Amygdala (tissue), 56 donors: ENCODE measurements around the gene GSTA4.
"Not testable (repeated sequence)": the region's sequence is repeated elsewhere in the genome, so short reads cannot be mapped to it uniquely, and the experiment has no call there.

Source experiments
- DNase-seq, 56 donors: peaks; one replicate each; lab custom pipeline; 2025; lab: John Stamatoyannopoulos, UW

Gene GSTA4

DNA sequence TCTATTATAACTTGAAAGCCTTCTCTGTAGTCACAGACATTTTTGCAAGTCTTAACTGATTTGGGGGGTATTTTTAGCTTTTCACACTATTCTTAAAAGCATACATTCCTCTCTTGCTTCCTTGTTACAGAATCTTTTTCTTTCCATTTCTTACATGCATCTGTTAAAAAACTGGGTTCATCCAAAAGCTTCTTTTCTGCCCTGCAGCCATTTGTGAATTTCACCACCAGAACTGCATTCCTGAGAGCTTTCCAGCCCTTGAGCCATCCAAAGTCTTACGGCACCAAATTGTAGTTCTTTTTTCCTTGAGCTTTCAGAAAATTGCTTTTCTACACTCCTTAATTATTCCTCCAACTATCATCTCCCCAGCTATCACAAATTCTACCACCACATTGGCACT is 19.7 kb upstream of the GSTA4 start:
- no peak for DNase-seq

DNA sequence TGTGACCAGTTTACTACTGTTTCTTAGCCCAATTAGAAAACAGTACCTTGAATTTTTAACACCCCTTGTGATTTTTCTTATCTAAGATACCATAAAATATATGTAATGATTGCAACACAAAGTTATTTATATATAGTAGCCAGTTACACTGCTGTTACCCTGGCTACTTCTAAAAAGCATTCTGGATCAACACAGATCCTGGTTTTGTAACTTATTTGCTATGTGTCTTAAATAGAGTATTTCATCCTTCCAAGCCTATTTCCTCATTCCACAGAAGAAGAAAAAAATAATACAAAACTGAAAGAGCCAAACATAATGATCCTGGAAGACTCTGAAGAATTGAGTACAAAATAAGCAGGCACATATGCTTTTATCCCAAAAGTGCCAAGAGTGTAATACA is 19.0 kb upstream of the GSTA4 start:
- DNase-seq, result no peak

DNA sequence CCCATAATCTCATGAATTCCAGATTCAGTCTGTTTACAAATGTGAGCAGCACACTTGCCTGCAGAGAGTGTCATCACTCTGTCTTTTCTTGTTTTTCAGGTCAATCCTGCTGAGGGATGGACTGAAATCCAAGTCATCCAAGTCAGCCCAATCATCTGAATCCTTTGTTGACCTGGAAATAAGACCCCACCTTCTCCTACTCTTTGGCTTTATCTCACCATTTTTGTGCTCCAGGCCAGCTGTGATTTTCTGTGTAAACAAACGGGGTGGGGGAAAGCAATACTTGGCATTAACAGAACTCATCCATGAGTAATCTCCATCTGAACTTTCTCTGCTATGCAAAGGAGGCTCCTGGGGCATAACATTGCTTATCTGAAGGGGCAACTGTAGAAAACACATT is 16.9 kb upstream of the GSTA4 start:
- DNase-seq, result no peak

DNA sequence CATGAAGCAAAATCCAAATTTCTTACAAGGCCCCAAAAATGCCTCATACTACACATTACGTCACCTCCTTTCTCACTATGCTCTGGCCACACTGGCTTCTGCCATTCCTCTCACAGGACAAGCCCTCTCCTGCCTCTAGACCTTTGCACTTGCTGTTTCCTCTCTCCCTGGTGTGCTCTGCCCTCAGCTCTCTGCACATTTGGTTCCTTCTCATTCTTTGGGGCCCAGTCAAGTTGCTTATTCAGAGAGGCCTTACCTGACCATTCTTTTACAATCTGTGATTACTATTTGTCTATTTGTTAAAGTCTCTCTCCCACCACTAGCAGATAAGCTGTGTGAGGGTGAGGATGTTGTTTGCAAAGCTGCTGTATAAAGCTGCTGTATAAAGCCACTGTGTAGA is 15.4 kb upstream of the GSTA4 start:
- no peak for DNase-seq

DNA sequence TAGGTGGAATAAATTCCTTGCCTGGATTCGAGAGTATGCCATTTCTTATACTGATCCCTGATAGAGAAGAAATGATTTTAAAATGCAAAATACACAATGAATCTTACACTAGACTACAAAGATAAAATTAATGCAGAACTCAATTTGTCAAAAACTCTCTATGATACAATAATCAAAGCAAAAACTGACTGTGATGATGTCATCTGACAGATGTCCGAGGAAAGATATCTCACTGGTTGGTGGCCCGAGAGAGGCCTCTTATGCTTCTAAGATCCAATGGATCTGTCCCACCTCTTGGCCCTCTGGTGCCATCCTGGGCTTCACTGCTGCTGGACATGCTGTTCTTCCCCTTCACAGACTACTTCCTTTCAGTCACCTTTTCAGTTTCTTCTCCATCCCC is 14.4 kb upstream of the GSTA4 start:
- no peak for DNase-seq

DNA sequence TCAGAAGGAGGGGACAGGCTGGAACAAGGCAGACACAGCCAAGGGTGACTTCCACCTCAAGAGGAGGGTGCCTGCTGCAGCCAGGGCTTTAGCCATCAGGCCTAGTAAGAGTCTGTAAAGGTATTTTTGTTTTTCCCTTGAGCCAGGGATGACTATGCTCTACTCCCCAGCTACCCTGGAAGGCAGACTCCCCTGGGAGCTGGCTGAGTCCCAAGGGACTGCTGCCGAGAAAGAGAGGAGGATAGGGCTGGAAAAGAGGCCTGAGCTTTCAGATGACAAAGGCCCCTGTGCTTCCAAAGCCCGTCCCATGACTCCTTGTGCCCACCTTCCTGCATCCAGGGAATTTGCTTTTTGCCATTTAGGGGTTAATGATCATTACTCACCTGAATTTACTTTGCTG is 14.0 kb upstream of the GSTA4 start:
- no peak for DNase-seq

DNA sequence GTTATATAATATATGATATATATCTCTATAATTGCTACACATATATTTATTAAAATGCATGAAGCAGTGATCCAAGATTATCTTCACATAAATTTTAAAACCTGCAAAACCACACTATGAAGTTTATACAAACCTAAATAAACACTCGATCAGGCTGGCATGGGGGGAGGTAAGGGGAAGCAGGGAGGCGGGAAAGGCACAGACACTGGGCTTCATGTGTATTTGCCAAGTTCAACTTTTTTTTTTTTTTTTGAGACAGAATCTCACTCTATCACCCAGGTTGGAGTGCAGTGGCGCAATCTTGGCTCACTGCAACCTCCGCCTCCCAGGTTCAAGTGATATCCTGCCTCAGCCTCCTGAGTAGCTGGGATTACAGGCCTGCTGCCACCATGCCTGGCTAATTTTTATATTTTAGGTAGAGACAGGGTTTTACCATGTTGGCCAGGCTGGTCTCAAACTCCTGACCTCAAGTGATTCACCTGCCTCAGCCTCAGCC is 13.2 kb upstream of the GSTA4 start:
- DNase-seq, result not testable (repeated sequence)

DNA sequence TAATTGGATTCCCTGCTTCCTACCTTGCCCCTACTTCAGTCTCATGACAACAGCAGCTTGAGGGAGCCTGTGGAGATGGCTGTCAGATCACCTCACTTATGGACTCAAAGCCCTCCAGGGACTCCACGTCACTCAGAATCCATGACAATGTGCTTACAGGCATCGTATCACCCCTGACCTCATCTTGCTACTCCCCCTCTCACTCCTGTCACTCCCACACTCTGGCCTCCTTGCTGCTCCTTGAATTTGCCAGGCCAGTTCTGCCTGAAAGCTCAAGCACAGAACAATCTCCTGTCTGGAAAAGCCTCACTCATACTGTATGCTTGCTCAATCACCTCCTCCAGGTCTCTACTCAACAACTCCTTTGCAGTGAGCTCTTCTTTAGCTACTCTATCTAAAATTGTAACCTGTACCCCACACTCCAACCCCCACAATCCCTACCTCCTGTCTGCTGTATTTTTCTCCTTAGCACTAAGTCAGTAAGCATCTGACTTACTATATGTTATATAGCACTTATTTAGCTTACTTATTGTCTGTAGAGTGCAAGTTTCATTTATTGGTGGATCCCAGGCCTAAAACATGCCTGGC is 10.7 kb upstream of the GSTA4 start:
- DNase-seq, result no peak

DNA sequence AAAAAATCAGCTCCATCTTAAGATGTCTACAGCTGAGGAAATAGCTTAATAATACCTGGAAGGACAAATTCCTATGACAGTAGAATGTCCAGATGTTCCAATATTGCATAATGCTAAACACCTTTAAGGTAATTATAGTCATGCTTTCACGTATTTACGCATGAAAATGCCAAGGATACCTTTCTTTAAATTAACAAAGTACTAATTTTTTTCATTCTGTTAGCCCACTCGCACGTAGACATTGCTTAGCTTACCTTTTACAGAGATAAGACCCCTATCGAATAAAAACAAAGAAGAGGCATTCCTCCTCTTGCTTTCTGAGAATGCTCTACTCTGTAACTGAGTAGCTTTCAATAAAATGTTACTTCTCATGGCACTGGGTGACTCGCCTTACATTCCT is 4.4 kb upstream of the GSTA4 start:
- no peak for DNase-seq

DNA sequence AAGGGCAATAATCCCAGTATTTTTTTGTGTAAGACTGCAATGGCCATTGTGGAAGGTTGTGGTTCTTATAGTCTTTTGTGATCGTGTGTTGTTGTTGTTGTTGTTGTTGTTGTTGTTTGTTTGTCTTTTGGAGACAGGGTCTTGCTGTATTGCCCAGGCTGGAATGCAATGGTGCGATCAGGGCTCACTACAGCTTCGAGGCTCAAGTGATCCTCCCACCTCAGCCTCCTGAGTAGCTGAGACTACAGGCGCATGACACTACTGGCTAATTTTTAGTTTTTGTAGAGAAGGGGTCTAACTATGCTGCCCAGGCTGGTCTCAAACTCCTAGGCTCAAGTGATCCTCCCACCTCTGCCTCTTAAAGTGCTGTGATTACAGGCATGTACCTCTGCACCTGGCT is 3.5 kb upstream of the GSTA4 start:
- DNase-seq, result no peak

DNA sequence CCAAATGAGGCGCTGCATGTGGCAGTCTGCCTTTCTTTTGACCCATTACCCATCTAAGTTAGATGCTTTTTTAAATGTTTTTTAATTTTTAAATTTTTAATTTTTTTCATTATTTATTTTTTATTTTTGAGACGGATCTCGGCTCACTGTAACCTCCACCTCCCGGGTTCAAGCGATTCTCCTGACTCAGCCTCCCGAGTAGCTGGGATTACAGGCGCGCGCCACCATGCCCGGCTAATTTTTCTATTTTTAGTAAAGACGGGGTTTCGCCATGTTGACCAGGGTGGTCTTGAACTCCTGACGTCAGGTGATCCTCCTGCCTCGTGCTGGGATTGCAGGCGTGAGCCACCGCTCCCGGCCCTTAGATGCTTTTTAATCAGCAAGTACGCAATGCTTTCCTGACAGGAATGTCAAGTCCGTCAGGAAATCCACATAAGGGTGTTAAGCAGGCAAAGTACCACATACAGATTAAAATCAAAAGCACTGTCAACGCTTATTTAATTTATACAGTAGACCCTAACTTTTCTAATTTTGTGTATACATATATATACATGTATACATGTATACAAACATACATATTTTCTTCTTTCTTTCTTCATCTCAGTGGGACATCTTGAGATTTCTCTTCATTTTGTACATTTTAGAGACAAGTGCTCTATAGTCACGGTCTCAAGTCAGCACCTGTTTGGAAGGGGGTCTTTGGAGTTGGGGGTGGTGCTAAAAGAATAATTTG is 995 bp upstream of the GSTA4 start:
- DNase-seq, result peak in 13 of 56 donors; percentile 9 to 54 (median 27)

DNA sequence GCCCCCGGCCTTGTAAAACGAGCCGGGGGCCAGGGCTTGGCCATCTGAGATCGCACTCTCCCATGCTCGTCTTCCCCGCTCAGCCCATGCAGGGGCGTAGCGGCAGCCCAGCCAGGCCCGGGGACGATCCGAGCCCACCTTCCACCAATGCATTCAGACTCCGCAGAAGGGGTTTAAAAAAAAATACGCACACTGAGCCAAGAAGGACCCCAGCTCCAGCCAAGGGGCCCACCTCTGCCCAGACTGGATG is 320 bp downstream of the GSTA4 start:
- peak in 34 of 56 donors; percentile 11 to 82 (median 60) for DNase-seq

DNA sequence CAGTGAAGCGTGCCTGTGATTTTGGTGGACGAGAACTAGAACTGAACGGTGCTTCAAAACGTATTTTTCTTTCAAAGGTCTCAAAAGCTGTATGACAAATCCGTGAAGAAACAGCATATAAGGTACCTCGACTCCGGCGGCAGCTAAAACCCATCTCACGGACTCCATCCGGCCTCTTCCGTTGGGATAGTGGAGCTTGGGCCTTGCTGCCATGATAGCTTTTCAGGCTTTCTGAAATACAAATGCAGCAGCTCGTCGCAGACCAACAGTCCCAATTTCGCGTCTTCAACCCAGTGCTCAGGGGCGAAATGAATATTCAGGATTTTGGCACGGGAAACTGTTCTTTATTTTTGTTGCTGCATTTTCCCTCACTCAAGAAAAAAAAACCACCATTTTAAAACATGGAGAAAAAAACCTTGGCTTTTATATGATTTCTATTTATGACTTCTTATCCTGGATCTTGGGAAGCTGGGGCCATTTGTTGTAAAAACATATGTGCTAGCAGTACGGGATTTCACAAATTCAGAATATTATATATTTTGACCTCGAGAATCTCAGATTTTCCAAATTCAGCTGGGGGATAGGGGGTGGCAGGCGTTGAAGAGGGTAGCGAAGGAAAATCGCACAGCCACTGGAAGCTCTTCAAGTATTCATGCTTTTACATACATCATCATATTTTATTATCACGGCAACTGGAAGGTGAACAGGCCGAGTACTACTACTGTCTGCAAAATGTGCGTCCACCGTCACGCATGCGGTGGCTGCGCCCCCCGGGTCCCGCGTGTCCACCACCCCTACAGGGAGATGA is 849 bp downstream of the GSTA4 start:
- peak in 38 of 56 donors; percentile 7 to 73 (median 30) for DNase-seq

DNA sequence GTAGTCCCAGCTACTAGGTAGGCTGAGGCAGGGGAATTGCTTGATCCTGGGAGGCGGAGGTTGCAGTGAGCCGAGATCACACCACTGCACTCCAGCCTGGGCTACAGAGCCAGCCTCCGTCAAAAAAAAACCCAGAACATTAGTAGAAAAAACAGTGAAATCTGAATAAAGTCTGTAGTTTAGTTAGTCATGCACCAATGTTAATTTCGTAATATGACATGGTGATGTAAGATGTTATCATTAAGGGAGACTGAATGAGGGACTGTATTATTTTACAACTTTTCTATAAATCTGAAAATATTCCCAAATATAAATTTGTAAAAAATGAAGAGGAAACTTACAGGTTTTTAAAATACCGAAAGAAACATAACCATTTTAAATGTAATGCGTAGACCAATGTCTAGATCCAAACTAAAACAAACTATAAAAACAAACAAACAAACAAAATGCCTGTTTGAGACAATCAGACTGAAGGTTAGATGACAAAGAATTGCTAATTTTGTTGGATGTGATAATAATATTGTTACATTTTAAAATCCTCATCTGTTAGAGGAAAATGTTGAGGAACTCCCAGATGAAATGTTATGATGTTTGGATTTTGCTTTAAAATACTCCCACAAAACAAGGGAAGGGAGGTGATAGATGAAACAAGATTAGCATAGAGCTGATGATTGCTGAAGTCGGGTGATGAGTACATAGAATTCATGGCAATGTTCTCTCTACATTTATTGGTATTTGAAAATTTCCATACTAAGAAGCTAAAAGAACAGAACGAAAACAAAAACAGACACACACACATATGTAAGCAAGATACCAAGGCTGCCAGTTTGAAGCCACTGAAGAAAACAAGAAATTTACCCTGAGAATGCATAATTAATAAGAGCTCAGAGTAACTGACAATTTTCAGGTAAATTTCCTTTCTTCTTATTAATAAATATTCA is 1.8 kb downstream of the GSTA4 start:
- peak in 1 of 56 donors; percentile 15 for DNase-seq

DNA sequence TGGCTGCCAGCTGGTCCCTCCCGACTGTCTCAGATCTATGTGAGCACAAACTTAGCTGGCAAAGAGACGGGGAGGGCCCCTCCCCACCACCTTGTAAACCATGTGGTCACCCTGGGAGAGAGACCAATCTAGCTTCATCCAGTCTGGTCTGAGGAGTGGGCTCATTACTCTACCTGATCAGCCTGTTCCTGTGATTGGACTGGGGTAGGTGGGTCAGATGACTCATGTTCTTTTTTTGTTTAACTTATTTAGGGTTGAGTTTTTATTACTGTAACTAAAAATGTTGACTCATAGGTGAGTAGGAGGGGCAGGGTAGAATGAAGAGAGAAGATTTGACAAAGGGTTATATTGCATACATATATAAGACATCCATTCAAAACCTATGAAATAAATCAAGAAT is 4.7 kb downstream of the GSTA4 start:
- DNase-seq, result peak in 2 of 56 donors; percentile 3 to 12

DNA sequence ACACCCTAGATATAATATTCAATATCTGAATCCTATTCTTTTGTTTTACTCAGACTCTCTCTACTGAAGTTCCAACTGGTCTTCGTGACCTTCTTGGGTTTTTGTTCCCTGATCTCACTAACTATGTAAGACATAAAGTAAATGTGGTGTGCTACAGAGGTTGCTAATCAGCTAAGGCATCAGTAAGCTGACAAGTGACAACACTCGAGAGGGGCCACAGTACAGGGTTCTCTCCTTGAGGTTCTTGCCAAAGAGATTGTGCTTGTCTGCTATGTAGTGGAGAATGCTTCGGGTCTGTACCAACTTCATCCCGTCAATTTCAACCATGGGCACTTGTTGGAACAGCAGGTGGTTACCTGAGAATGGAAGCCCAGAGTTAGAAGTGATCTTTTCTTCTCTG is 9.9 kb downstream of the GSTA4 start:
- no peak for DNase-seq

DNA sequence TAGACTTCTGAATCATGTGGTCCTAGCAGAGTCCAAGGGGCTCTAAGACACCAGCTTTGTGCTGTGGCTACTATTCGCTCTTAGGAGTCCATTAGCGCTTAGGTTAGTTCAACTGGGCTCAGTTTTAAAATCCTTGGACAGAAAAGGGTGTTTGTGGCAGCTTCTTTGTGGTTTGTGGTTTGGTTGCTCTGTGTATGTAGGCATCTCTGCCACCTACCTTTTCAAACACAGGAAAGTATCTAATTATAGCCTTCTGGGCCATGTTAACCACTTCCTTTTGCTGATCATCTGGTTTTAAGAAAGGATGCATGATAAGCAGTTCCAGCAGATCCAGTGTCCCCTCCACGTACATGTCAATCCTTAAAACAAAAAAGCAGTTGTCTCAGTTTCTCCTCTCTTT is 10.8 kb downstream of the GSTA4 start:
- no peak for DNase-seq

DNA sequence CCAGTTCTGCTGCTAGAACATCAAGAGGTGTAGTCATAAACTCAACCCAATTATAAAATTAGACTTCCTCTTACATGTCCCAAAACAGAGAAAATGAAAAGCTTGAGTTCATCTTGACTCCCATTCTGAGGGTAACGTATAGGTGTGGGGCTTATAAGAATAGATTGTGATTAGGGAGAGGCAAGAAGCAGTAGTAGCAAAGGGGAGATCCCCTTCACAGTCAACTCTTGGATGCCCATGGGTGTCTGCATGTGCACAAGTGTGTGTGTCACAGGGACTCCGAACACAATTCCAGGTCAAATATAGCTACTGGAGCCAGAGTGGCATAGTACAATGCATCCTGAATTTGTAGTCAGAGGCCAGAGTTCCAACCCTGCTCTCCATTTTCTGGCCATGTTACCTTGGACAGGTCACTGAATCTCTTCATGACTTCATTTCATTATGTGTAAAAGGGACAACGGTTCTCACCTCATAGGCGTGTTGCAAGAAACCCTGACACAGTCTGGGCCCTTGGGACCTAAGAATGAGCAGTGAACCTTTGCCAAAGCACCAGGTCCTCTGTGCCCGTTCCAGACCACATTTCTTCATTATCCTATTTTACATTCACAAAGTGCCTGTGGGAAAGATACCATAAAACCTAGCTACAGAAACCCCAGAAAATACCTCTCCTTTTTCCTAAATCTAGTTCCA is 11.8 kb downstream of the GSTA4 start:
- DNase-seq, result no peak

DNA sequence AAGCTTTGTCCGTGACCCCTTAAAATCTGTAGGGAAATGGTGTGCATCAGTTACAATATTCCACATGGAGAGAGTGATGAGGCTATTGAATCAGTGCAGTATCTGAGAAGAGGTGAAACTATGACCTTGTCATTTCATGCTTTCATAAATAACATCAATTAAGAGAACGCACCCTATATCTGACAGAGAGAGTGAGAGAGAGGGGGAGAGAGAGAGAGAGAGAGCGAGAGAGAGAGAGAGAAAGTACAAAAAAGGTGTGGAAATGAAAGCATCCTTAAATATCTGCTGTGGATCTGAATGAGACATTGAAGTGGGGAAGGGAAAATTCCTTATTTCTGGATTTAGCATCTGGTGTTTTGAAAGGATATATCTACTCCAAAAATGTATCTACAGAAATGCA is 12.4 kb downstream of the GSTA4 start:
- no peak for DNase-seq
